GM19025 (cell line): ENCODE results near the gene PCBP1.
"Not testable (repeated sequence)": the region's sequence is repeated elsewhere in the genome, so short reads cannot be mapped to it uniquely, and the experiment has no call there.

Experiments used
- ATAC-seq: cut with Tn5 transposase; IDR thresholded peaks from one replicate; pipeline ENCODE4 v1.9.1; 2021; ENCODE audit warnings: mild to moderate bottlenecking, low read depth, moderate library complexity; ENCODE audit not compliant: unreplicated experiment

The PCBP1 gene

DNA sequence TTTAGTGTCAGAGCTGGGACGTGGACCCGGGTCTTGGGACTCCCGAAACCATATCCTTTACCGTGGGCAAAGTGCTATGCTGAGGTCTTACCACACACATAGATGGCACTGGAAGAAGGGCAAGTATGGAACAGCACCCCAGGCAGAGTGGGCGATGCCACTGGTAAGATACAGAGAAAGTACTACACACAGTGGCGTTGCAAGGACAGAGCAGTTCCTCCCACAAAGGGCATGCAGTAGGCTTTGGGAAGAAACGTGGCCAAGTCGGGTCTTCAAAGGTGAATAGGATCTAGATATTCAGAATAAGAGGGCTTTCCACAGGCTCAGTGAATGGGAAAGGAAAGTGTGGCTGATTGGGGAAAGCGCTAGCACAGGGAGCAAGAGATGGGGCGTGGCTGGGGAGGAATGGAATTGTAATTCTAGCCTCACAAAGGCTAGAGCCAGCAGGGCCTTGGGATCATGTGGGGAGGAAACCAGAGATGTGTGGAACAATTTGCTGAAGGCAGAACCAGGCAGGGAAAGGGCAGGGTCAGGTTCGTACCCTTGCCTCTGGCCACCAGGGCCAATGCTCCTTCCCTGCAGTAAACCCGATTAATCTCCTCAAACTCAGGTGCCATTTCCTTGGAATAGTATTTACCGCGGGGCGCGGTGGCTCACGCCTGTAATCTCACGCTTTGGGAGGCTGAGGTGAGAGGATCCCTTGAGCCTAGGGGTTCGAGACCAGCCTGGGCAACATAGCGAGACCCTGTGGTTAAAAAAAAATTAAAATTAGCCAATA is 36.0 kb downstream of the PCBP1 start:
- no peak for ATAC-seq

- no peak for ATAC-seq
Observed at GRCh38 chr2:70123829-70124116, 36.5 kb downstream of the PCBP1 start.

GRCh38 chr2:70124983-70125480 is 37.8 kb downstream of the PCBP1 start:
- ATAC-seq: peak; percentile 53

GRCh38 chr2:70125498-70125898 is 38.2 kb downstream of the PCBP1 start:
- ATAC-seq: no peak

- no peak for ATAC-seq
Observed at GRCh38 chr2:70126413-70126812, 39.1 kb downstream of the PCBP1 start.

- no peak for ATAC-seq
Observed at GRCh38 chr2:70128005-70128404, 40.7 kb downstream of the PCBP1 start.

- ATAC-seq: not testable (repeated sequence)
Observed at GRCh38 chr2:70131344-70132143, 44.3 kb downstream of the PCBP1 start.

DNA sequence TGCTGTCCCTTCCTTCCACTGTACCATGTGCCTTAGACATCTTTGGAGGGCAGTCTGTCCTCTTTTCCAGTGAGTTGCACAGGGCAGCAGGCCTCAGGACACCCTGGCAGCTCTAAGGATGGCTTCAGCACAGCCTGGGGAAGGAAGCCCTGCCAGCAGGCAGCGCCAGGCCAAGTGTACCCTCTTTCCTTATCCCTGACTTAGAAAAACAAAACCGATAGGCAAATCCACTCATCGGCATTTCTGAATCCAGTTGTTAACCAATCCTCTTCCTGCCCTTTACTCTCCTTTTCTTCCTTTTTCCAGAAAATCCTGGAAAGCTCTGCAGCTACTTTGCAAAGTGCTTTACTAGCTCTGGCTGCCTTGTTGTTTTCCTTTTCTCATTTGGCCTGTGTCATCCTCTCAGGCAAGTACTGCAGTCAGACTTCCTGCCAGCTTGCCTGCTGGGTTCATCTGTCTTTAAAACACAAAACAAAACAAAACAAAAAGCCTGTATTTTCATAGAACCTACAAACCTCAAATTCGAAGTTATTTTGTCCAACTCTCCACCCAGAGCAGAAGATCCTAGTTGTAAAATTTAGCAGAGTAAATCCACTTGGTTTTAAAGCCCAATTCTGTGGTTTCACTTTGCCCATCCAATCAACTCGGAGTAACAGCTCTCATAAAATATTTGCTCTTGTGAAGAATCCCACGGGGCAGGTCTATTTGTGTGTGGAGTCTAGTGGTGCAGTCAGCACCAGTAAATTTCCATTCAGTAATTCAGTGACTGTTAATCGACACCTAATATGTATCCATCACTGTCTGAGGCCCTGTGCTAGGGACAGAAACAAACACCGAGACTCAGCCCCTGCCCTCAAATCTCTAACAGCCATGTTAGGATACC is 45.2 kb downstream of the PCBP1 start:
- ATAC-seq: peak; percentile 54

- no peak for ATAC-seq
Observed at GRCh38 chr2:70133127-70133452, 45.8 kb downstream of the PCBP1 start.

DNA sequence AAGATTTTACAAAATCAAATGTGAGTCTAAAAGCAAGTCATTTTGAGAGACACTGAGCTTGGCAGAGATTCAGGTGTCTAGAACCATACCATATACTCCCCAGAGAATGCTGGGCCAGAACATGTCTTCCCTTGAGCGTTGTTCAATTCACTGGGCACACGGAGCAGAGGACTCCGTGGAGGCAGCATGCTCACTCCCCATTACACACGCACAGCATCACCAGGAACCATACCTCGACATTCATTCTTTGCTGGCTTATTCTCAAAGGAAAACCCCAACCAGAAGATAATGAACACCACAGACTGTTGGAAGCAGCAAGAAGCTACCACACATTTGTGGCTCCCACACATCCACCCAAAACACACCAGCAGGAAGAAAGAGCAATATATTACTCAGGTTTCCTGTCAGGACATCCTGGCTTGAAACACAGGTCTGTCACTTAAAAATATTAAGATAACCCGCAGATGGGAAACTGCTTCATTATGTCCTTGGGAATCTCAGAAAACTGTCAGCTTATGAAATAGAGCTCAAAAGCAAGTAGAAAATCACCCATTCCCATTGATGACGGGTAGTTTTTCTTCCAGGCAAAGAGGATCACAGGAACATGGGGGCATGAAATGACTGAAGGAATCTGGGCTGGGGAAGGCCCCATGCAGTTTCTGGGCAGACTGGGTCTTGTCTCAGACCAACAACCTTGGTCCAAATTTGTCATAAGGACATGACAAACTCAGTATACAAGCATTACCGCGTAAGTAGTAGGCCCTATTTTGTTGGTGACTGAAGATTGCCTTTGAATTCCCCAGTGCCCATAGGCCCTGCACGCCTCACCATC is 46.4 kb downstream of the PCBP1 start:
- no peak for ATAC-seq

- ATAC-seq: not testable (repeated sequence)
Observed at GRCh38 chr2:70134323-70134983, 47.2 kb downstream of the PCBP1 start.
